GM10248 (cell line): ENCODE measurements around the gene FBXL14.
A peak's percentile ranks its signal among the peaks of the same experiment; 100 is the strongest.

ENCODE experiments used
- CTCF ChIA-PET: fragments of 300-600 bp; sonication (Branson Sonifier 250); formaldehyde crosslinking; extraction: SDS; loops from one replicate; lab custom pipeline; 2021; ENCODE audit warnings: antibody characterized with exemption; lab: Yijun Ruan, JAX
- POLR2A ChIA-PET: fragments of 350-650 bp; sonication (Branson Sonifier 250); formaldehyde crosslinking; extraction: SDS; loops from one replicate; lab custom pipeline; 2020; ENCODE audit warnings: antibody characterized with exemption; lab: Yijun Ruan, JAX
- DNase-seq: peaks from one replicate; pipeline ENCODE4 v3.0.0; 2012; ENCODE audit errors: extremely low spot score
- TF ChIP-seq, protein P1 (sequence below): IDR thresholded peaks from 2 replicates; pipeline ENCODE4 v1.5.1; 2012; ENCODE audit warnings: mild to moderate bottlenecking, low read depth; ENCODE audit errors: extremely low read depth, missing control alignments, control extremely low read depth

Gene FBXL14

DNA sequence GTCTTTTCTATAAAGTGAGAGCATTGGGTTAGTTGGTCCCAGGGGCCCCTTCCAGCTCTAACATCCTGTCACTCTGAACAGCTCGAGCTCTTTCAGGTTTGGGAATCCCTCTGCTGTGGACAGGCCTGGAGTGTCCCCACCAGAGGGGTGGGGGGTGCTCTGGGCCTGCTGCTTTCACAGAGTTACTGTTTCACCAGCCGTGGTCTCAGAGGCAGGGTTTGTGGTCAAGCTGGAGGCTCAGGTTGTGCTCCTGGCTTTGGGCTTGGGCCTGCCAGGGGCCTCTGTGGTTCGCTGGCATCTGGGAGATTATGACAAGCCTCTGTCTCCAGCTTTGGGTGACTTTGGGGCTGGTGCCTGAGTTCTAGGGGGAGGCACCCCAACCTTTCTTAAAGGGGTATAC is 59.6 kb downstream of the FBXL14 start:
- POLR2A ChIA-PET = no interaction called here
- peak; percentile 47 for DNase-seq
- TF ChIP-seq, protein P1, sequence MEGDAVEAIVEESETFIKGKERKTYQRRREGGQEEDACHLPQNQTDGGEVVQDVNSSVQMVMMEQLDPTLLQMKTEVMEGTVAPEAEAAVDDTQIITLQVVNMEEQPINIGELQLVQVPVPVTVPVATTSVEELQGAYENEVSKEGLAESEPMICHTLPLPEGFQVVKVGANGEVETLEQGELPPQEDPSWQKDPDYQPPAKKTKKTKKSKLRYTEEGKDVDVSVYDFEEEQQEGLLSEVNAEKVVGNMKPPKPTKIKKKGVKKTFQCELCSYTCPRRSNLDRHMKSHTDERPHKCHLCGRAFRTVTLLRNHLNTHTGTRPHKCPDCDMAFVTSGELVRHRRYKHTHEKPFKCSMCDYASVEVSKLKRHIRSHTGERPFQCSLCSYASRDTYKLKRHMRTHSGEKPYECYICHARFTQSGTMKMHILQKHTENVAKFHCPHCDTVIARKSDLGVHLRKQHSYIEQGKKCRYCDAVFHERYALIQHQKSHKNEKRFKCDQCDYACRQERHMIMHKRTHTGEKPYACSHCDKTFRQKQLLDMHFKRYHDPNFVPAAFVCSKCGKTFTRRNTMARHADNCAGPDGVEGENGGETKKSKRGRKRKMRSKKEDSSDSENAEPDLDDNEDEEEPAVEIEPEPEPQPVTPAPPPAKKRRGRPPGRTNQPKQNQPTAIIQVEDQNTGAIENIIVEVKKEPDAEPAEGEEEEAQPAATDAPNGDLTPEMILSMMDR = no peak
- CTCF ChIA-PET = interaction anchor here (0.8 to 4.7 kb wide), 10 partner anchors 10 to 1082 kb away, joined by 3 to 19 read pairs (median 4); no protein-coding TSS in a partner anchor

- ChIA-PET POLR2A (interaction anchor here (0.6 kb wide), 1 partner anchor 242 kb away, joined by 6 read pairs; no protein-coding TSS in a partner anchor), CTCF (interaction anchor here (0.8 to 4.7 kb wide), 14 partner anchors 8 to 441 kb away, joined by 3 to 19 read pairs (median 4); no protein-coding TSS in a partner anchor)
- DNase-seq = peak; percentile 69
- TF ChIP-seq, protein P1 = no peak
Observed at GRCh38 chr12:1533602-1534304, 60.6 kb downstream of the FBXL14 start.

DNA sequence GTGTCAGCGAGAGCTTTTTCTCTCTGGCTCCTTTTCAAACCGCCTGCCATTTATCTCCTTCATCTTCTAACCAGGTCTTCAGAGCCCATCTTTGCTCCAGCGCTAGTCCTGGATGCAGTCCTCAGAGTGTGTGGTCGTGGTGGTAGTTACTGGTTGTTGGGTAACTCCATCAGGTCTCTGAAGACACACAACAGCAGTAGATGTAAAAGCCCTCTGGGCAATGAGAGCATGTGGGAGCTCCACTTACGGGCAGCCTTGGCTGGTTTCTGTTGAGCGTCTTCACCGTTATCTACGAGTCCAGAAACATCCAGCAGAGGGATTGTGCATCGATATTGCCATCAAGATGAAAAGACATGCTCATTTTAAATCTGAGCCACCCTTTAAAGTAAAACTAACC is 61.2 kb downstream of the FBXL14 start:
- POLR2A ChIA-PET = interaction anchor here (0.6 kb wide), 1 partner anchor 517 kb away, joined by 3 read pairs; no protein-coding TSS in a partner anchor
- CTCF ChIA-PET = interaction anchor here (0.8 to 4.7 kb wide), 15 partner anchors 8 to 440 kb away, joined by 3 to 19 read pairs (median 4); no protein-coding TSS in a partner anchor
- TF ChIP-seq, protein P1 = no peak
- DNase-seq = no peak

DNA sequence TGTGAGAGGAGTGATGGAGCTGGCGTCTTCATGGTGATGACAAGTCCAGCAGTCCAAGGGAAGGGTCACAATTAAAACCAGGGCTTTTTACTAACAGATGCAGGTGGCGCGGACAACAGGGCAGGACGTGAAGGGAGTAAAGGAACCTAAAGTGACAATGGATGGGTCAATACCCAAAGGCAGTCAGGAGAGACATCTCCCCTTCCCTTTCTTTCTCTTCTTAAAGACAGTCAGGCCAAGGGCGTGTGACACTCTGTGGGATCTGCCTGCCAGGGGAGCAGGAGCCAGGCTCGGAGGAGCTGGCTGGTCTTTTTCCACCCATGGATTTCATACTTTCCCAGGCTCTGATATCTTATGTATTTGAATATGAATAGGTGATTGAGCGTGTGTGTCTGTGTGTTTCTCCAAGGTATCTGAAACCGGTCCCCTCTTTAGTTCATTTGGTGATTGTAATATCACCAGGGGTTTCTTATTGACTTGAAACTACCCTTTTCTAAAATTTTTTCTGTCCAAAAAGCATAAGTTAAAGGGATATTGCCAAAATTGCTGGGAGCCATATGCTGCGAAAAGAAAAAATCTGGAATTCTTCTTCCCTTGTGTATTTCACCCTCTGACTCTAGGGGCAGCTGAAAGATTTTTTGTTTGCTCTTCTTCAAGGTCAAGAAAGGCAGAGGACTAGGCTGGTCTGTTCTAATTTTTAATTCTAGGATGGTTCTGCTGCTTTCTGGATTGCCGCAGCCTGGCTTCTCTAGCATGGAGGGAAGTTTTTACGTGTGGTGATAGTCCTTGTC is 61.8 kb downstream of the FBXL14 start:
- TF ChIP-seq, protein P1 = no peak
- DNase-seq = no peak
- ChIA-PET POLR2A (interaction anchor here (0.6 kb wide), 1 partner anchor 517 kb away, joined by 3 read pairs; no protein-coding TSS in a partner anchor), CTCF (interaction anchor here (0.8 to 4.7 kb wide), 14 partner anchors 9 to 439 kb away, joined by 3 to 19 read pairs (median 4); no protein-coding TSS in a partner anchor)

GRCh38 chr12:1531654-1532374 is 62.6 kb downstream of the FBXL14 start:
- POLR2A ChIA-PET = no interaction called here
- TF ChIP-seq, protein P1 = no peak
- CTCF ChIA-PET = interaction anchor here (1.2 to 4.7 kb wide), 7 partner anchors 22 to 414 kb away, joined by 3 to 18 read pairs (median 5); no protein-coding TSS in a partner anchor
- DNase-seq = peak; percentile 60
